Chondrocyte (in vitro differentiated cells): Measurements from ENCODE around the gene ZFYVE9. TPM values are rescaled to one million over a fixed set of nuclear protein-coding genes. Genes with fewer than 3 reads are reported as not detected.

Source experiments
- DNase-seq: peaks from one replicate; pipeline ENCODE4 v3.0.0; 2021; ENCODE audit warnings: mixed read lengths, low spot score
- H3K27ac Mint-ChIP-seq: one replicate; pipeline ENCODE4 v1.8.0; 2021; ENCODE audit warnings: mild to moderate bottlenecking, moderate library complexity, mixed read lengths; ENCODE audit not compliant: unreplicated experiment
- H3K27me3 Mint-ChIP-seq: 2 replicates; pipeline ENCODE4 v1.8.0; 2021; ENCODE audit warnings: low read depth, mixed read lengths
- H3K36me3 Mint-ChIP-seq: 2 replicates; pipeline ENCODE4 v1.8.0; 2021; ENCODE audit warnings: low read depth, mixed read lengths
- H3K4me1 Mint-ChIP-seq: 2 replicates; pipeline ENCODE4 v1.8.0; 2021; ENCODE audit warnings: low read depth, mild to moderate bottlenecking, mixed read lengths
- H3K4me3 Mint-ChIP-seq: one replicate; pipeline ENCODE4 v1.8.0; 2021; ENCODE audit warnings: mild to moderate bottlenecking, moderate library complexity, mixed read lengths; ENCODE audit not compliant: unreplicated experiment
- H3K9me3 Mint-ChIP-seq: 2 replicates; pipeline ENCODE4 v1.8.0; 2021; ENCODE audit warnings: low read depth, mixed read lengths
- total RNA-seq: library from RNA; stranded (reverse); gene quantifications from 3 replicates; pipeline ENCODE4 v1.2.1, GENCODE V29; 2021
- TF ChIP-seq, protein P1 (sequence below): fragments of 200-600 bp; sonication (generic); IDR thresholded peaks from 2 replicates; pipeline ENCODE4 v1.5.0; 2021; ENCODE audit warnings: antibody characterized with exemption, mild to moderate bottlenecking, moderate library complexity

ZFYVE9 gene
- total RNA-seq, 1 donor from 2014 or later, result 20.9 TPM

- H3K9me3 Mint-ChIP-seq, result no peaks in the 10 kb centered on the region
- no peak for DNase-seq
- no peaks in the 10 kb centered on the region for H3K4me1 Mint-ChIP-seq
- TF ChIP-seq, protein P1, sequence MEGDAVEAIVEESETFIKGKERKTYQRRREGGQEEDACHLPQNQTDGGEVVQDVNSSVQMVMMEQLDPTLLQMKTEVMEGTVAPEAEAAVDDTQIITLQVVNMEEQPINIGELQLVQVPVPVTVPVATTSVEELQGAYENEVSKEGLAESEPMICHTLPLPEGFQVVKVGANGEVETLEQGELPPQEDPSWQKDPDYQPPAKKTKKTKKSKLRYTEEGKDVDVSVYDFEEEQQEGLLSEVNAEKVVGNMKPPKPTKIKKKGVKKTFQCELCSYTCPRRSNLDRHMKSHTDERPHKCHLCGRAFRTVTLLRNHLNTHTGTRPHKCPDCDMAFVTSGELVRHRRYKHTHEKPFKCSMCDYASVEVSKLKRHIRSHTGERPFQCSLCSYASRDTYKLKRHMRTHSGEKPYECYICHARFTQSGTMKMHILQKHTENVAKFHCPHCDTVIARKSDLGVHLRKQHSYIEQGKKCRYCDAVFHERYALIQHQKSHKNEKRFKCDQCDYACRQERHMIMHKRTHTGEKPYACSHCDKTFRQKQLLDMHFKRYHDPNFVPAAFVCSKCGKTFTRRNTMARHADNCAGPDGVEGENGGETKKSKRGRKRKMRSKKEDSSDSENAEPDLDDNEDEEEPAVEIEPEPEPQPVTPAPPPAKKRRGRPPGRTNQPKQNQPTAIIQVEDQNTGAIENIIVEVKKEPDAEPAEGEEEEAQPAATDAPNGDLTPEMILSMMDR, result no peak
- no peak overlapping the region for H3K27ac Mint-ChIP-seq
- H3K27me3 Mint-ChIP-seq, result no peaks in the 10 kb centered on the region
- H3K36me3 Mint-ChIP-seq, result peaks cover 5% of the 10 kb centered on the region
- no peak overlapping the region for H3K4me3 Mint-ChIP-seq
Measured at GRCh38 chr1:52328615-52329014, 186.7 kb downstream of the ZFYVE9 start.

DNA sequence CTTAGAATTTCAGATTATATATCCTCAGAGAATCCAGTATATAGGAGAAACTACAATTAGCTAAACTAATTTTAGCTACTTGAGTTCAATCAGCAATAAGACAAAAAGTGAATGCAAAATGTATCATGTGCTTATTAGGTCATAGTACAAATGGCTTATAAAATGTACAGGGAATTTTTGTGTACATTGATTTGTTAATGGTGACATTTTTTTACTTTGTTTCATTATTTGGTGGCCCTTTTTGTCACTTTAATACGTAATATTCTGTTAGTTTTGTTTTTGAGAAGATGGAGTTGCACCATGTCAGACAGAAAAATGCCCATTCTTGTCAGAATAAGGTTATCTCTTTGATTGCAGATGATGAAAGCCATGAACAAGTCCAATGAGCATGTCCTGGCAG, 190.5 kb downstream of the ZFYVE9 start:
- peaks cover 5% of the 10 kb centered on the region for H3K36me3 Mint-ChIP-seq
- no peaks in the 10 kb centered on the region for H3K9me3 Mint-ChIP-seq
- no peak for DNase-seq
- no peaks in the 10 kb centered on the region for H3K27me3 Mint-ChIP-seq
- H3K4me1 Mint-ChIP-seq, result no peaks in the 10 kb centered on the region
- H3K4me3 Mint-ChIP-seq, result no peak overlapping the region
- H3K27ac Mint-ChIP-seq, result no peak overlapping the region
- TF ChIP-seq, protein P1, result no peak

DNA sequence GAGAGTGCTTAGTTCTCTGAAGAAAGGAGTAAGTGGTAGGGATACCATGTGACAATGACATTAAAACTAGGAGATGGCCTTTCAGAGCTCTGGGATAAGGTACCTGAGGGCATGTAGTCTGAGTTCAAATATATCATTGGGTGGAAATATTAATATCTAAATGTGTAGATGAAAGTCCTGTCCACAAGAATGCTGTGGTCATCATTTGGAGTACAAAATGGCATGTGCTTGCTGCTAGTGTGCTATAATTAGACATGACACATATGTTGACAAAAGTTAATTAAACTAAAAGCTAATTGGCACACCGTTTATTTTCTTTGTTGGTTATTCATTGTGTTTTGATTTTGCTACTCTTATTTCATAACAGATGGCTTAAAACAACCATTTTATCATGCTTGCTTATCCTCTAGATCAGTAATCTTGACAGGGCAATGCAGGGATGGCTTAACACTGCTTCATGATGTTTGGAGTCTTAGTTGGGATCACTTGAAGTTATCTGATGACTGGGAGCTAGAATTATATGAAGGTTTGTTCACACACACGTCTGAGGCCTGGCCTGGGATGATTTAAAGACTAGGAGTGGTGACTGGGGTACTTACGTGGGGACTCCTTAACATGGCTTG, 193.1 kb downstream of the ZFYVE9 start:
- Mint-ChIP-seq H3K9me3 (no peaks in the 10 kb centered on the region), H3K27ac (no peak overlapping the region), H3K4me1 (no peaks in the 10 kb centered on the region), H3K27me3 (no peaks in the 10 kb centered on the region), H3K36me3 (peaks cover 14% of the 10 kb centered on the region), H3K4me3 (no peak overlapping the region)
- DNase-seq, result no peak
- TF ChIP-seq, protein P1, result no peak

DNA sequence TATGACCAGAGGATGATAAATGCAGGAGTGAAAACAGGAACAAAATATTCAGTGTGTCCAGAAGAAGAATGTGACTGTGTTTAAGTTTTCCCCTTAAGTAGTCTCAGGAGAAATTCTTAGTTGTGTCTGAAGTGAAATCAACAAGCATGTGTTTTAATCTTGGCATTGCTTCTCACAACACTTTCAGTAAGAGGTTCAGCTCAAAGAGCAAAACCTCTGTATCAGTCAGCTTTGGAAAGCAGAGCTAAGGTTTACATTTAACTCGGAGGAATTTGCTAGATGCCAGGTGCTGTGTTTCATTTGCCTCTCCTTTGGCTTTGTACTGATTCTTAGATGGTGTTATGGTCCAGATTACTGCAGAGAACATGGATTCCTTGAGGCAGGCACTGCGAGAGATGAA, 195.6 kb downstream of the ZFYVE9 start:
- H3K36me3 Mint-ChIP-seq, result peaks cover 14% of the 10 kb centered on the region
- no peak overlapping the region for H3K27ac Mint-ChIP-seq
- DNase-seq, result no peak
- no peak overlapping the region for H3K4me3 Mint-ChIP-seq
- H3K9me3 Mint-ChIP-seq, result no peaks in the 10 kb centered on the region
- TF ChIP-seq, protein P1, result no peak
- no peaks in the 10 kb centered on the region for H3K27me3 Mint-ChIP-seq
- no peaks in the 10 kb centered on the region for H3K4me1 Mint-ChIP-seq

DNA sequence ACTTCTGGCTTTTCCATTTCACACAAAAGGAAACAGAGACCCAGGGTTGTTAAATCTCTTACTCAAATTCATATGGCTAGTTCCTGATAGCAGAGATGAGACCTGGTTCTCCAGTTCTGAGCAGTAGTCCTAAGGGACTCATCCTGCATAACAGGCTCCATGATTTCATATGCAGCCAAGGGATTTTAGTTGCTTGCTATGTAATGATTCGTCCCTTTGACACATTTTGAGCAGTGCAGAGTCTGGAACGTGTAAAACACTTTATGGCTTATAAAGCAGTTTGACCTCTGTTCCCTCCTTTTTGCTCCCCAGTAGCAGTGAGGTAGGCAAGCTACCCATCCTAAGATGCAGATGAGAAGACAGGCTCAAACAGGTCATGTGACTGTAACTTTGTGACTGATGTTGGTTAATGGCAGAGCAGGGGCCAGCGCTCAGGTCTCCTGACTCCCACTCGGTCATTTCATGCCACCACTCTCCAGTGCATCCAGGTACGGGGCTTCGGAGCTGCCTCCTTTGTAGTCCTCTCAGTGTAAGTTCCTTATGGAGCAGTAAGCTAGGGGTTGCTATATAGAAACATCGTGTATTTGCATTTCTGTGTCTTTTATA, 199.9 kb downstream of the ZFYVE9 start:
- TF ChIP-seq, protein P1, result no peak
- H3K4me1 Mint-ChIP-seq, result no peaks in the 10 kb centered on the region
- no peaks in the 10 kb centered on the region for H3K27me3 Mint-ChIP-seq
- H3K27ac Mint-ChIP-seq, result no peak overlapping the region
- H3K36me3 Mint-ChIP-seq, result peaks cover 10% of the 10 kb centered on the region
- H3K4me3 Mint-ChIP-seq, result no peak overlapping the region
- no peak for DNase-seq
- no peaks in the 10 kb centered on the region for H3K9me3 Mint-ChIP-seq
